WERI-Rb-1 (cell line): ENCODE measurements around the gene BNIPL.
A peak's percentile ranks its signal among the peaks of the same experiment; 100 is the strongest.

ENCODE experiments used
- DNase-seq: peaks from one replicate; pipeline ENCODE4 v3.0.0-alpha.2; 2020
- H3K27ac ChIP-seq: fragments of 250-450 bp; sonication (Bioruptor Pico); 2 replicates; pipeline ENCODE4 v1.5.1; 2020; ENCODE audit warnings: mild to moderate bottlenecking, moderate library complexity
- H3K27me3 ChIP-seq: fragments of 250-450 bp; sonication (Bioruptor Pico); 2 replicates; pipeline ENCODE4 v1.5.1; 2021; ENCODE audit warnings: mild to moderate bottlenecking, low read depth, moderate library complexity; ENCODE audit not compliant: insufficient read depth, severe bottlenecking
- H3K36me3 ChIP-seq: fragments of 250-450 bp; sonication (Bioruptor Pico); 2 replicates; pipeline ENCODE4 v1.5.1; 2020; ENCODE audit warnings: mild to moderate bottlenecking, moderate library complexity
- H3K4me3 ChIP-seq: 2 replicates; pipeline ENCODE4 v1.5.1; 2011; ENCODE audit warnings: low read depth, mild to moderate bottlenecking, control low read depth, low read length
- H3K9me3 ChIP-seq: fragments of 250-450 bp; sonication (Bioruptor Pico); 2 replicates; pipeline ENCODE4 v1.5.1; 2021; ENCODE audit warnings: mild to moderate bottlenecking, moderate library complexity; ENCODE audit not compliant: severe bottlenecking
- CTCF ChIP-seq: IDR thresholded peaks from 2 replicates; pipeline ENCODE4 v1.5.1; 2011; ENCODE audit warnings: low read depth, mild to moderate bottlenecking, control low read depth, inconsistent platforms, low read length

The BNIPL gene

GRCh38 chr1:151048645-151049032 lies 12.3 kb downstream of the BNIPL start:
- DNase-seq: no peak

GRCh38 chr1:151049458-151049857 lies 13.1 kb downstream of the BNIPL start:
- no peak for DNase-seq
- Histone ChIP-seq H3K27me3 (no peaks in the 10 kb centered on the region), H3K9me3 (no peaks in the 10 kb centered on the region), H3K27ac (no peak overlapping the region), H3K36me3 (peaks cover 44% of the 10 kb centered on the region), H3K4me3 (no peak overlapping the region)
- TF ChIP-seq CTCF: no peak

More at GRCh38 chr1:151048645-151049032, 12.3 kb downstream of the BNIPL start:
- H3K9me3 ChIP-seq: no peaks in the 10 kb centered on the region
- no peak overlapping the region for H3K27ac ChIP-seq
- no peaks in the 10 kb centered on the region for H3K27me3 ChIP-seq
- peak overlapping the region; percentile 52 for H3K4me3 ChIP-seq
- TF ChIP-seq CTCF: no peak
- peaks cover 36% of the 10 kb centered on the region for H3K36me3 ChIP-seq

GRCh38 chr1:151050051-151050688 lies 13.8 kb downstream of the BNIPL start:
- TF ChIP-seq CTCF: no peak
- Histone ChIP-seq H3K36me3 (peaks cover 51% of the 10 kb centered on the region), H3K27me3 (no peaks in the 10 kb centered on the region), H3K4me3 (no peak overlapping the region), H3K9me3 (no peaks in the 10 kb centered on the region), H3K27ac (no peak overlapping the region)
- no peak for DNase-seq

GRCh38 chr1:151051356-151052009 lies 15.1 kb downstream of the BNIPL start:
- no peaks in the 10 kb centered on the region for H3K27me3 ChIP-seq
- no peak for DNase-seq
- H3K9me3 ChIP-seq: no peaks in the 10 kb centered on the region
- H3K4me3 ChIP-seq: no peak overlapping the region
- no peak for TF ChIP-seq CTCF
- no peak overlapping the region for H3K27ac ChIP-seq
- peaks cover 64% of the 10 kb centered on the region for H3K36me3 ChIP-seq

- no peak for TF ChIP-seq CTCF
- Histone ChIP-seq H3K4me3 (no peak overlapping the region), H3K9me3 (no peaks in the 10 kb centered on the region), H3K27me3 (no peaks in the 10 kb centered on the region), H3K36me3 (peaks cover 80% of the 10 kb centered on the region), H3K27ac (no peak overlapping the region)
- DNase-seq: no peak
These were observed 18.7 kb downstream of the BNIPL start for GRCh38 chr1:151054971-151055547.
